ENCODE data around the gene KIAA0825.

The KIAA0825 gene

DNA sequence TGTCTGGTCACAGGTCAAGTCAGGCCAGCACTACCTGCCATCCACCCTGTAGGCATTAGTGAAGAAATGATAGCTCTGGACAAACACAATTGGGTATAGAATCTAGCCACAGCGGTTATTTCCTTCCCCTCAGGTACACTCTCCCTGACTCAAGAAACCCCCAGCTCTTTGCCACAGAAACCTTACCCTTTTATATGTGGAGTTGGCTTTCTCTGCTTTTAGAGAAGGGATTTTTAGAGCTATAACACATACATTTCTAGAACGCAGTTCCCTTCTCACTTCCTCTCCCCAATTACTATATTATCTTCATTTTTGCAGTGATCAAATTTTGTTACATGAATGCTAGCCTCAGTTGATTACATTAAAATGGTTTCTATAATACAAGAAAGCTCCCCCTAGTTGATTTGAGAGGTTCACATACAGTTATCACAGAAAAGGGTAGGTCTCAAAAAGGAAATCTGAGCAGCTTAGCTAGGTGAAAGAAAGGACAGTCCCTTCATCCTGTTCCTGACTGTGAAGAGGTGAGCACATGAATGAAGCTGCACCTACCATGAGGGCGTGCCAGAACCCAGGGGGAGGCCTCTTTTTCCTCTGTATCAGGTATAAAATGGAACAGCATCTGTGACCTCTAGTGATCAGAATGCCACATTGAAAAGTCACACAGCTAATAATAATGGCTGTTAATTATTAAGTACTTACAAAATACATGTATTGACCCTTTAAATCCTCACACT lies 425.6 kb downstream of the KIAA0825 start:
- no peak for DNase-seq (ENCODE audit: low read depth, low spot score)
- in situ Hi-C loops (cut with HindIII; ENCODE audit: low sequenced_read_pairs): no loop called here
- no peak overlapping the region for H3K4me3 ChIP-seq (ENCODE audit: low read depth, low read length)
- TF ChIP-seq, protein P1, sequence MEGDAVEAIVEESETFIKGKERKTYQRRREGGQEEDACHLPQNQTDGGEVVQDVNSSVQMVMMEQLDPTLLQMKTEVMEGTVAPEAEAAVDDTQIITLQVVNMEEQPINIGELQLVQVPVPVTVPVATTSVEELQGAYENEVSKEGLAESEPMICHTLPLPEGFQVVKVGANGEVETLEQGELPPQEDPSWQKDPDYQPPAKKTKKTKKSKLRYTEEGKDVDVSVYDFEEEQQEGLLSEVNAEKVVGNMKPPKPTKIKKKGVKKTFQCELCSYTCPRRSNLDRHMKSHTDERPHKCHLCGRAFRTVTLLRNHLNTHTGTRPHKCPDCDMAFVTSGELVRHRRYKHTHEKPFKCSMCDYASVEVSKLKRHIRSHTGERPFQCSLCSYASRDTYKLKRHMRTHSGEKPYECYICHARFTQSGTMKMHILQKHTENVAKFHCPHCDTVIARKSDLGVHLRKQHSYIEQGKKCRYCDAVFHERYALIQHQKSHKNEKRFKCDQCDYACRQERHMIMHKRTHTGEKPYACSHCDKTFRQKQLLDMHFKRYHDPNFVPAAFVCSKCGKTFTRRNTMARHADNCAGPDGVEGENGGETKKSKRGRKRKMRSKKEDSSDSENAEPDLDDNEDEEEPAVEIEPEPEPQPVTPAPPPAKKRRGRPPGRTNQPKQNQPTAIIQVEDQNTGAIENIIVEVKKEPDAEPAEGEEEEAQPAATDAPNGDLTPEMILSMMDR (IDR thresholded peaks at IDR 0.05; ENCODE audit: low read depth, low read length): no peak

DNA sequence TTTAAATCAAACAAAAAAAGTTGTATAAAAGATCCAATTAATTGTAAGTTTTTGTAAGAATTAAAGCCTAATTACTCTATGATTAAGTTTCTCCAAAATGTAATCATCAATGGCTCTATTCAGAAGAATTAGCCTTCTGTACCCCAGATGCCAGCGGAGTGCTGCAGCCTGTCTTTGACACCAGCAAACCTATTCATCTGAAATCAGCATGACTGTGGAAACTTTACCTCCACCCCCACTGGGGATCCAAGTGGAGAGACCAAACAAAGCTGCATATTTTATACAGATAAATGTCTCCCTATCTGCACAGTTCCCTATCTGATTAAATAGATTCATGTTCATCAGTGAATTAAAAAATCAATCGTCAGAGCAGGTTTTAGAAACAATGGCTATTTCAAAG lies 426.8 kb downstream of the KIAA0825 start:
- in situ Hi-C loops (cut with HindIII; ENCODE audit: low sequenced_read_pairs): no loop called here
- no peak for DNase-seq (ENCODE audit: low read depth, low spot score)
- TF ChIP-seq, protein P1 (IDR thresholded peaks at IDR 0.05; ENCODE audit: low read depth, low read length): no peak
- H3K4me3 ChIP-seq (ENCODE audit: low read depth, low read length): no peak overlapping the region

DNA sequence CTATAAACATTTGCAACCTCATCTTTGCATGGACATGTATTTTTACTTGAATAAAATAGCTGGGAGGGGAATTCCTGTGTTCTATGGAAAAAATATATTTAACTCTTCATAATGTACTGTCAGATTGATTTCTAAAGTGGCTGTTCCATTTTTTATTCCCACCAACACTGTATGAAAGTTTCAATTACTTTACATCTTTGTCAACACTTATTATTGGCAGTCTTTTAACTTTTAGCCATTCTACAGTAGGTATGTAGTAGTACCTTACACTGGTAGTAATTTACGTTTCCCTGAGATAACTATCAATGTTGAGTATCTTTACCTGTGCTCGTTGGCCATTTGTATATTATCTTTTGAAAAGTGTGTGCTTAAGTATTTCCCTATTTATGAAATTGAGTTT lies 429.7 kb downstream of the KIAA0825 start:
- in situ Hi-C loops (cut with HindIII; ENCODE audit: low sequenced_read_pairs): no loop called here
- no peak overlapping the region for H3K4me3 ChIP-seq (ENCODE audit: low read depth, low read length)

DNA sequence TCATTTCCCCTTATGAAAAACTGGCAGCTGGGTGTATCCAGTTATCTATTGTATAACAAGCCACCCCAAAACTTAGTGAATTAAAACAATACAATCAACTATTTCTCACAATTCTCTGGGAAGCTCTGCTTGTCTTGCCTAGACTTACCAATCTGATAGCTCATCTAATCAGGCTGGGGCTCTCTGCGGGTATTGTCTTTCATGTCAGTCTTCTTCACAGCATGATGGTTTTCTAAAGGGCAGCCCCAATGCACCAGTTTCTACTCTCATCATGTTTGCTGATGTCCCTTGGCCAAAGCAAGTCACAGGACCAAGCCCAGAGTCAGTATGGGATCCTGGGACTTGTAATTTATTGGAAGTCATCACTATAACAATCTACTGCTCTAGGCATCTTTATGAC lies 433.5 kb downstream of the KIAA0825 start:
- TF ChIP-seq, protein P1 (IDR thresholded peaks at IDR 0.05; ENCODE audit: low read depth, low read length): no peak
- in situ Hi-C loops (cut with HindIII; ENCODE audit: low sequenced_read_pairs): no loop called here
- H3K4me3 ChIP-seq (ENCODE audit: low read depth, low read length): no peak overlapping the region
- no peak for DNase-seq (ENCODE audit: low read depth, low spot score)

More for the DNA sequence above, 429.7 kb downstream of the KIAA0825 start:
- DNase-seq (ENCODE audit: low read depth, low spot score): no peak
- TF ChIP-seq, protein P1 (IDR thresholded peaks at IDR 0.05; ENCODE audit: low read depth, low read length): no peak

DNA sequence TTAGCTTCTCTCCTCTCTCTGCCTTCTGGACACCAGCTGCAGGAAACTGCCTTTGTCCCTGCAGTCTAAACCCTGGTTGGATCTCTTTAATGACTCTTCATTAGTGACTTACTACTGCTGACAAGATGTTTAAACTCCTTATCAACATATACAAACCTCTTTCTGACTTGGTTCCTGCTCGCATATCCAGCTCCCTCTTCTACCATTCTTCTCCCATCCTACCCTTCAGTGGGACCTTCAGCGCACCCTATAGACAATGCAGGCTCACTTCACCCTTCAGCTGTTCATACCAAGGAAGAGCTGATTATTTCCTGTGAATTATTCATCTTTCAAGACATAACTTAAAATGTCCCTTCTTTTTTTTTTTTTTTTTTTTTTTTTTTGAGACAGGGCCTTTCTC lies 436.5 kb downstream of the KIAA0825 start:
- in situ Hi-C loops (cut with HindIII; ENCODE audit: low sequenced_read_pairs): no loop called here
- DNase-seq (ENCODE audit: low read depth, low spot score): no peak
- TF ChIP-seq, protein P1 (IDR thresholded peaks at IDR 0.05; ENCODE audit: low read depth, low read length): no peak
- no peak overlapping the region for H3K4me3 ChIP-seq (ENCODE audit: low read depth, low read length)

DNA sequence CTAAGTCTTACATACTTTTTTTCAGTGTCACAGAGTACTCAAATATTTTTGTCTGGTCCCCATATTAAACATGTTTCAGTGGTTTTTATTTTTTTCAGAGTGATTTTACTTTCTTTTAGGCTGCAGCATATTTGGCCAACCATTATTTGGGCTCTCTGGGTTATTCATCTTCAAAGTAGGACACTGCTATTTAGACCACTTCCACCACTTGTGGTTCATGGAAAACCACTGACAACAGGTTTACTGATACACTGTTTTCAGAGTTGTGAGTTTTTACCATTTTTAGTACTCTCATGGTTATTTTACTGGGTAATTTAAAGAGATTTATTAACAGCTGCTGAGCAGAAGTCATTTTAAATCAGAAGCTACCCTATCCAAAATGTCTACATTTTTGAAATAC lies 437.6 kb downstream of the KIAA0825 start:
- in situ Hi-C loops (cut with HindIII; ENCODE audit: low sequenced_read_pairs): no loop called here
- peak; percentile 37 for DNase-seq (ENCODE audit: low read depth, low spot score)
- TF ChIP-seq, protein P1 (IDR thresholded peaks at IDR 0.05; ENCODE audit: low read depth, low read length): no peak
- no peak overlapping the region for H3K4me3 ChIP-seq (ENCODE audit: low read depth, low read length)

Data from astrocyte of the spinal cord (primary cell).